Osteoblast (primary cell): ENCODE results near the gene NOS1AP. TPM values are rescaled to one million over a fixed set of nuclear protein-coding genes. Genes with fewer than 3 reads are reported as not detected.

Source experiments
- DNase-seq: peaks from one replicate; pipeline ENCODE4 v3.0.0; 2011; ENCODE audit warnings: low spot score, mixed read lengths; ENCODE audit not compliant: insufficient read length; ENCODE audit errors: missing footprints
- H2AFZ ChIP-seq: 2 replicates; pipeline ENCODE4 v1.6.0; 2011; ENCODE audit warnings: mild to moderate bottlenecking, low read length
- H3K27ac ChIP-seq: 2 replicates; pipeline ENCODE4 v1.5.1; 2011; ENCODE audit warnings: mild to moderate bottlenecking, low read depth, low read length, moderate library complexity
- H3K27me3 ChIP-seq: 2 replicates; pipeline ENCODE4 v1.6.0; 2012; ENCODE audit warnings: mild to moderate bottlenecking, control low read depth, inconsistent platforms, low read length, moderate library complexity; ENCODE audit not compliant: insufficient read depth
- H3K36me3 ChIP-seq: 2 replicates; pipeline ENCODE4 v1.5.1; 2011; ENCODE audit warnings: mild to moderate bottlenecking, low read length, control low read depth, moderate library complexity; ENCODE audit not compliant: insufficient read depth
- H3K4me1 ChIP-seq: 2 replicates; pipeline ENCODE4 v1.5.1; 2011; ENCODE audit warnings: mild to moderate bottlenecking, low read length, control low read depth, moderate library complexity; ENCODE audit not compliant: insufficient read depth
- H3K4me2 ChIP-seq: 2 replicates; pipeline ENCODE4 v1.6.0; 2011; ENCODE audit warnings: mild to moderate bottlenecking, low read length; ENCODE audit not compliant: insufficient read depth
- H3K4me3 ChIP-seq: fragments of 200-600 bp; sonication (generic); 3 replicates; pipeline ENCODE4 v1.5.1; 2012; ENCODE audit warnings: mild to moderate bottlenecking, low read length, inconsistent platforms; ENCODE audit not compliant: insufficient read depth
- H3K79me2 ChIP-seq: 2 replicates; pipeline ENCODE4 v1.6.0; 2012; ENCODE audit warnings: mild to moderate bottlenecking, low read length, control low read depth, inconsistent platforms; ENCODE audit not compliant: insufficient read depth
- H3K9me3 ChIP-seq: 2 replicates; pipeline ENCODE4 v1.5.1; 2011; ENCODE audit warnings: low read depth, low read length, control low read depth
- H4K20me1 ChIP-seq: 2 replicates; pipeline ENCODE4 v1.6.0; 2012; ENCODE audit warnings: mild to moderate bottlenecking, low read length, control low read depth; ENCODE audit not compliant: insufficient read depth
- total RNA-seq: library from RNA; depleted of rRNA; stranded (reverse); fragments of >200 nt; gene quantifications from 2 replicates; pipeline ENCODE4 v1.2.3, GENCODE V29; 2012
- TF ChIP-seq, protein P1 (sequence below): IDR thresholded peaks from 2 replicates; pipeline ENCODE4 v1.5.1; 2011; ENCODE audit warnings: mild to moderate bottlenecking, low read depth, low read length, moderate library complexity; ENCODE audit errors: extremely low read depth

The NOS1AP gene
- total RNA-seq, 1 donor: not detected

DNA sequence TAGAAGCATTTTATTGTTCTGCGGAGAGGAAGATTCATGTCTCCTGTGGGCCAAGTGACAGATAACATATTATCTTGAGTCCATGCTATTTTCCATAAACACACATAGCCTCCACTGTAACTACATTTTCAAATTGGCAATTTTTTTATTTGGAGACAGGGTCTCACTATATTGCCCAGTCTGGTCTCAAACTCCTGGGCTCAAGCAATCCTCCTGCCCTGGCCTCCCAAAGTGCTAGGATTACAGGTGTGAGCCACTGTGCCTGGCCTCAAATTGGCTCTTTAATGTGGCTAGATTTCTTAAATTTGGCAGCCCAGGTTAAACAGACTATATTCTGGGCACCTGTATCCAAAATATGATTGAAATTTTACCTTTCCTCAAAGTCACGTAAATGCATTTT lies 13.8 kb downstream of the NOS1AP start:
- H3K4me1 ChIP-seq: peaks cover 2% of the 10 kb centered on the region
- H3K9me3 ChIP-seq: no peaks in the 10 kb centered on the region
- no peak overlapping the region for H3K4me3 ChIP-seq
- H2AFZ ChIP-seq: no peak overlapping the region
- no peak for DNase-seq
- H3K27ac ChIP-seq: no peak overlapping the region
- H3K27me3 ChIP-seq: no peaks in the 10 kb centered on the region
- no peaks in the 10 kb centered on the region for H3K36me3 ChIP-seq
- no peak overlapping the region for H3K4me2 ChIP-seq
- H3K79me2 ChIP-seq: no peaks in the 10 kb centered on the region
- H4K20me1 ChIP-seq: no peaks in the 10 kb centered on the region
- TF ChIP-seq, protein P1, sequence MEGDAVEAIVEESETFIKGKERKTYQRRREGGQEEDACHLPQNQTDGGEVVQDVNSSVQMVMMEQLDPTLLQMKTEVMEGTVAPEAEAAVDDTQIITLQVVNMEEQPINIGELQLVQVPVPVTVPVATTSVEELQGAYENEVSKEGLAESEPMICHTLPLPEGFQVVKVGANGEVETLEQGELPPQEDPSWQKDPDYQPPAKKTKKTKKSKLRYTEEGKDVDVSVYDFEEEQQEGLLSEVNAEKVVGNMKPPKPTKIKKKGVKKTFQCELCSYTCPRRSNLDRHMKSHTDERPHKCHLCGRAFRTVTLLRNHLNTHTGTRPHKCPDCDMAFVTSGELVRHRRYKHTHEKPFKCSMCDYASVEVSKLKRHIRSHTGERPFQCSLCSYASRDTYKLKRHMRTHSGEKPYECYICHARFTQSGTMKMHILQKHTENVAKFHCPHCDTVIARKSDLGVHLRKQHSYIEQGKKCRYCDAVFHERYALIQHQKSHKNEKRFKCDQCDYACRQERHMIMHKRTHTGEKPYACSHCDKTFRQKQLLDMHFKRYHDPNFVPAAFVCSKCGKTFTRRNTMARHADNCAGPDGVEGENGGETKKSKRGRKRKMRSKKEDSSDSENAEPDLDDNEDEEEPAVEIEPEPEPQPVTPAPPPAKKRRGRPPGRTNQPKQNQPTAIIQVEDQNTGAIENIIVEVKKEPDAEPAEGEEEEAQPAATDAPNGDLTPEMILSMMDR: no peak

DNA sequence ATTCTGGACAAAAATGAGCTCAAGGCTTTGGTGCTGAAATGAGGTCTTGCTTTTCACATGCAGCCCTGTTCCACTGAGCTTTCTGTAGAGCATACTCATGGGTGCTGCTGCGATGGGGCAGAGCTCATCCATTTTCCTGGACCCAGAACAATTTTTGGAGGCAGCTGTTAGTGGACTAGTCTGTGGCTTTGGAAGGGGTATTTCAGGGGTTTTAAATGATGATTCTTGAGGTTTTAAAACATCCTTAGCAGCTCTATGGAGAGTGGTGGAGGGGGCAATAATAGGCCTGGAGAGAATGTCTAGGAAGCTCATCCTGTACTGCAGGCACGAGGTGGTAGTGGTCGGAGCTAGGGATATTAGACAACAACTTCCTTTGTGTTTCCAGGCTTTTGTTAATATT lies 16.5 kb downstream of the NOS1AP start:
- no peak for DNase-seq
- no peaks in the 10 kb centered on the region for H4K20me1 ChIP-seq
- no peak overlapping the region for H2AFZ ChIP-seq
- TF ChIP-seq, protein P1: no peak
- H3K27me3 ChIP-seq: no peaks in the 10 kb centered on the region
- H3K4me3 ChIP-seq: no peak overlapping the region
- no peaks in the 10 kb centered on the region for H3K36me3 ChIP-seq
- no peaks in the 10 kb centered on the region for H3K9me3 ChIP-seq
- H3K4me2 ChIP-seq: no peak overlapping the region
- no peak overlapping the region for H3K27ac ChIP-seq
- no peaks in the 10 kb centered on the region for H3K79me2 ChIP-seq
- peaks cover 2% of the 10 kb centered on the region for H3K4me1 ChIP-seq

DNA sequence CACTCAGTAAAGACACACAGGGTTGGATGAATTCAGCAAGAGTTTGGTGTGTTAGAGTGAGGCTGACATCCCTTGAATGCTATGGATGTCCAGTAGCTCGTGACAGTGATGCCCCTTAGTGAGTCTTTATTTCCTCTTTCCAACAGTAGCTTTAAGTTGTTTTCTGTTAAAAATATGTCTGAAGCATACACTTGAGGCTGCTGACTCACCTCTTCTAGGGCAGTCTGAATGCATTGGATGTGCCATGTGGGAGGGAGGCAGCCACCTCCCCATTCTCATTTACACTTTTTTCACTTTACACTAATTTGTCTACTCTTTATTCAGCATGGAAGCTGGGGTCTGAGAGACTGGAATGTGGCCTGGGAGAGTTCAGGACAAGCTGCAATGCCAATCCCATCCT lies 17.6 kb downstream of the NOS1AP start:
- no peaks in the 10 kb centered on the region for H4K20me1 ChIP-seq
- no peak overlapping the region for H3K4me2 ChIP-seq
- no peak overlapping the region for H3K4me3 ChIP-seq
- no peaks in the 10 kb centered on the region for H3K27me3 ChIP-seq
- no peaks in the 10 kb centered on the region for H3K79me2 ChIP-seq
- DNase-seq: no peak
- no peaks in the 10 kb centered on the region for H3K9me3 ChIP-seq
- H2AFZ ChIP-seq: no peak overlapping the region
- H3K36me3 ChIP-seq: no peaks in the 10 kb centered on the region
- no peaks in the 10 kb centered on the region for H3K4me1 ChIP-seq
- TF ChIP-seq, protein P1: no peak
- no peak overlapping the region for H3K27ac ChIP-seq

DNA sequence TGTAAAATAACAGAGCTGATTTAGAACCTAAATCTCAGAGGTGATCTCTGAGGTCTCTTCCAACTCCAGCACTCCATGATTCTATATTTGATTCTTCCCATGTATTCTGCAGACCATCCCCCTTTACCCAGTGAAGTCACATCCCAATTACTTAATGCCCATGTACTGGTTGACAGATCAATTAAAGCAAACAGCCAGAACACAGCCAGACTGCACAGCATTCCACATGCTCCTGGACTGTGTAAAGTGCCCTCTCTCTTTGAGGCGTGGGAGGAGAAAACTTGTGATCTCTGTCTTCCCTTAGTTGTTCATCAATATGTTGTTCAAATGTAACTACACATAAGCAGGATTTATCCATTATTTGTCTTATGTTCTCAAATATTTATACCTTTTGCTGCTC lies 18.1 kb downstream of the NOS1AP start:
- TF ChIP-seq, protein P1: no peak
- H2AFZ ChIP-seq: no peak overlapping the region

More for the DNA sequence above, 18.1 kb downstream of the NOS1AP start:
- Histone ChIP-seq H3K27me3 (no peaks in the 10 kb centered on the region), H3K4me3 (no peak overlapping the region), H3K4me1 (no peaks in the 10 kb centered on the region), H3K79me2 (no peaks in the 10 kb centered on the region), H4K20me1 (no peaks in the 10 kb centered on the region), H3K4me2 (no peak overlapping the region), H3K36me3 (no peaks in the 10 kb centered on the region), H3K27ac (no peak overlapping the region), H3K9me3 (no peaks in the 10 kb centered on the region)
- DNase-seq: no peak
